ENCODE measurements around the gene KLHL30.

KLHL30 gene

GRCh38 chr2:238145851-238146250 lies 7.4 kb downstream of the KLHL30 start:
- no peak for DNase-seq (ENCODE audit: low read depth)

DNA sequence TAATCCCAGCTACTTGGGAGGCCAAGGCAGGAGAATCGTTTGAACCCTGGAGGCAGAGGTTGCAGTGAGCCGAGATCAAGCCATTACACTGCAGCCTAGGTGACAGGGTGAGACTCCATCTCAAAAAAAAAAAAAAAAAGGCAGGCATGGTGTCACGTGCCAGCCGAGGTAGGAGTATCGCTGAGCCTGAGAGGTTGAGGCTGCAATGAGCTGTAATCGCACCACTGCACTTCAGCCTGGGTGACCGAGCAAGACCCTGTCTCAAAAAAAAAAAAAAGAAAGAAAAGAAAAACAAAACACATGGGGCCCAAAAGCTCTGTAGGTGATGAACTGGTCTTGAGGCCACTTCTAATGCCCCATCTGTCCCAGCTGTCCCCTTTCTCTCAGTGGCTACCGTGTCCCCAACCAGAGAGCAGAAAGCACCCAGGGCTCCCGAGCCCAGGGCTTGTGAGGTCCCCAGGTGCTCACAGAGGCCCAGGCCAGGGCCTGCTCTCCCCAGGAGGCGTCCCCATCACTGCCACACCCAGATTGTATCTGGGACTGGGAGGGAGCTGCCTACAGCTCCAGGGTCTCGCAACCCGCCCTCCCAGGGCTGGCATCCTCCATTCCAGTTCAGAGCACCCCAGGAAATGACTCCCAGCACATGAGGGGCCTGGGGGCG lies 8.5 kb downstream of the KLHL30 start:
- no peak for DNase-seq (ENCODE audit: low read depth)

GRCh38 chr2:238148981-238149380 lies 10.5 kb downstream of the KLHL30 start:
- no peak for DNase-seq (ENCODE audit: low read depth)

GRCh38 chr2:238149841-238150572 lies 11.5 kb downstream of the KLHL30 start:
- no peak for DNase-seq (ENCODE audit: low read depth)

DNA sequence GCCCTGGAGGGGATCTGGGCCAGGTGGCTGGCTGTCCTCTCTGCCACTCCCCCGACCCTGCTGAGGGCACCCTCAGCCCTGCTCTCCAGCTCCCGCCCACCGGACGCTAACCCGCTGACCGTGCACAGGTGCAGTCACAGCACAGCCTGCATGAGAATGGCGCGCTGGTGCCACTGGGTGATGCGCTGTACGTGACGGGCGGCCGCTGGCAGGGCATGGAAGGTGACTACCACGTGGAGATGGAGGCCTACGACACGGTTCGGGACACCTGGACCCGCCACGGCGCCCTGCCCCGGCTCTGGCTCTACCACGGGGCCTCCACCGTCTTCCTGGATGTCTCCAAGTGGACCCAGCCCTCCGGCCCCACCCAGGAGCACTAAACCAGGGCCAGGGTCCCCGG lies 12.2 kb downstream of the KLHL30 start:
- DNase-seq (ENCODE audit: low read depth) = no peak

DNA sequence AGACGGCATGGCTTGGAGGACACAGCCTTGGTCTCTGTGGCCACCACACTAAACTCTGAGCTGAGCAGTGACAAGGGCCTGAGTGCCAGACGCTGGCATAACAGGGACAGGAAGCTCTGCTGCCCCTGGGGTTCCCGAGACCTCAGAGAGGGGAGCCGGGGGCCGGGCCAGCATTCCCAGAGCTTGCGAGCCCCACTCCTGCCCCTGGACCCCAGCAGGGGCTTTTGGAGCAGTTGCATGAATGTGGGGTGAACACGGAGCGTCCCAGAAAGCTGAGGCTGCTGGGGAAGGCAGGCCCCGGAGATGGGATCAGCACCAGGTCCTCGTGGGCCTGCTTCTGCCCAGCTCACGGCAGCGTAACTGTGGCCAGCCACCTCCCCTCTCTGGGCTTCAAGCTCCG lies 12.7 kb downstream of the KLHL30 start:
- no peak for DNase-seq (ENCODE audit: low read depth)

DNA sequence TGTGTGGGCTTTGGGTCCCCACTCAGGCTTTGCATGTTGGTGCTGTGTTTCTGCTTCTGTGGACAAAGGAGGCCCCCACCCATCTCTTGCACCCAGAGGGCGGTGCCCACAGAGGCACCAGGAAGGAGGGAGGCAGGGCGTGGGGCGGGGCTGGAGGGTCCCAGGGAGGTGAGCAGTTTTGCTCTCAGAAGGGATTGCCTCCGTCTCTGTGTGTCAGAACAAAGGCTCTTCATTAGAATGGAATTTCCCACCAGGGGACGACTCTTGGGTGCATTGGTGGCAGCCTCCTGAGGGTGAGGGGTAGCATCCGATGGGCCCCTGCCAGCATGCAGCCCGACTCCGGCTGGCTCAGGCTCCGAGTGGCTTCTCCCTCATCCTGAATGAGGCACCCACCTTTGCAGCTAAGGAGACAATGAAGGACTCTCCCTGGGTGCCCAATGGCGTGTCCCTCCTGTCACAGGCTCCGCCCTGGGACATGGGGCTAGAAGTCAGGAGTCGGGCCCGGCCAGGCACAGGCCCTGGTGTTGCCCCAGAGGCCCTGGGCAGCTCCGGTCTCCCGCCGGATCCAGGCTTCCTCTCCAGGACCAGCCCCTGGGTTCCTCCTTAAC lies 13.3 kb downstream of the KLHL30 start:
- DNase-seq (ENCODE audit: low read depth) = no peak

DNA sequence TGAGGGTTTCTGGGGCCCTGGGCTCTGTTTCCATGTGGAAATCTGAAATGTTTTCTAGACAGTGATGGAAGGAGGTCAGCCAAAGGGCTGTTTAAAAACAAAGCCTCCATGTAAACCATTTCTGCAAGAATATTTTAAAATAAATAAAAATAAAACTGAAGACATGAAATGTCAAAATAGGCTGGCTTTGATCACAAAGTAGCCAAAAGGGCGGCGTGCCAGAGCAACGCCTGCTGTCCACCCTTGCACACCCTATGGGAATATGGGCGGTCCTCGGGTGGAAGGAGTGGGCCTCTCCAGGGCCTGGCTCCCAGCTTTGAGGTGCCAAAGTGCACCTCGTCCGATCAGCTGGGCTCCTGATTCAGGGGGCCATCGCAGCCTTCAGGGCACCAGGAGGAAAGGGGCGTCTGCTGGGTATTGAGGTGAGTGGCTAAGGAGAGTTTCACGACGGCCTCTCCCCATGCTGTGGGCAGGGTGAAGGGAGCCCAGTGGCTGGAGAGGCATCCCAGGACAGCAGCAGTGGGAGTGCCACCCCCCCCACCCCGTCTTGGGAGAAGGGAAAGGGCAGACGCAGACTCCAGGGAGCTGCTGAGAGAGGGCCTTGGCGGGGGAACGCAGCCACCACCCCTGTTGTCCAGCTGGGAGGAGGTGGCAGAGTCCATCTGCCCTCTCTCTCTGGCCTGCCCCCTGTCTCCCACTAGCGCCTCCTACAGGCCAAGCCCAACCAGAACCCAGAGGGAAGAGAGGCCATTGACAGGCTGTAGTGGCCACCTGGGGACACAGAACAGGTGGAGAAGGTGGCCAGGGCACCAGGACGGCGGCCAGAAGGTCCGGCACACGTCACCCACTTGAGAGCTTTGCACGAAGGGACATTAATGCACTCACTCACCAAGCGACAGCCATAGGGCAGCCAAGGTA lies 14.6 kb downstream of the KLHL30 start:
- DNase-seq (ENCODE audit: low read depth) = no peak

GRCh38 chr2:238154570-238154969 lies 16.1 kb downstream of the KLHL30 start:
- DNase-seq (ENCODE audit: low read depth) = no peak

DNA sequence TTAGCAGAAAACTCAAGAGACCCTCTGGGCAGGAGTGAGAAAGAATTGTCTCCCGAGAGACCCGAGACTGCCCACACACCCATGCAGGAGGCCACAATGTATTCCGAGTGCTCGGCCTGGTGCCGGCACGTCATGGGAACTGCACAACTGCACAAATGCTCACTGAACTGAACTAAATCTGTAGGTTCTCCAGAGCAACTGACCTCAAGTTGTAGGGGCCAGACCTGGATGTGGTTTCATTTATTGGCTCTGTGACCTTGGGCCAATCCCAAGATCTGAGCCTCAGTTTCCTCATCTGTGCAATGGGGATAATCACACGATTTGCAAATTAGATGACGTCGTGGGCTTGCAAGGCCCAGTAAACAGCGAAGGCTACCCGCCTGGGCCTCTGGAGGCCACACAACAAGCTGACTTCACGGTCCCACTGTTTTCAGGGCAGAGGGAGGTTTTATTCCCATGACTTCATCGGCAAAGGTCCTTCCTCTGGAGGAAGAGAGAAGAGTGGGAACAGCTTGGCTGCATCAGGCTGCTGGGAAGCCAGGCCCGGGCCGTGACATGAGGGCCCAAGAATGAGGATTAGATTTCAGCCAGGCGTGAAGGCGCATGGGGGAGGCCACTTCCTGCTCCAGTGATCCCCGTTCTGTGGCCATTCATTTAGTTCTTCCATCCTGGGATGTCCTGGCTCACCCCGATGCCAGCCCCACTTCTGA lies 16.7 kb downstream of the KLHL30 start:
- no peak for DNase-seq (ENCODE audit: low read depth)

GRCh38 chr2:238155761-238156694 lies 17.6 kb downstream of the KLHL30 start:
- DNase-seq (ENCODE audit: low read depth) = no peak

DNA sequence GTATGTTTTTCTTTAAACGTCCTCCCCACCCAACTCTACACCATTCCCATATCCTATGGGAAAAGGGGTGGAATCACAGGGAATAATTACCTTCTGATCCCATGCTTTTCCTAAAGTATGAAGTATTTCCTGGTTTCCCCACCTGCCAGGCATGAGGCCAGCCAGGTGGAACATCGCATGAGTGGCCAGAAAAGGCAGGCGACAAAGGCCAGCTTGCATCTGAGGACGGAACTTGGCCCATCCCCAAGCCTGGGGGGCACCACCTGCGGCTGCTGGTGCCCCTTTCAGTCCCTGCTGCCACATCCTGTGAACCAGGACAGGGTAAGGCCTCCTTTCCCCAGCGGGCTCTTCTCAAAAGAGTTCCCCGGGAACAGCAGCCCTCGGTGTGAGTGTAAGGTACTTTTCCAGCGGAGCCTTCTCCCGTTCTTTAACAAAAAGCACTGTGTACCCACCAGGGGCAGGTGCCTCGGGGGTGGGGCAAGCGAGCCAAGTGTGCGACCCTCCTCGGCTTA lies 19.1 kb downstream of the KLHL30 start:
- DNase-seq (ENCODE audit: low read depth) = no peak

- DNase-seq (ENCODE audit: low read depth) = no peak
Observed at GRCh38 chr2:238158018-238158508, 19.6 kb downstream of the KLHL30 start.

DNA sequence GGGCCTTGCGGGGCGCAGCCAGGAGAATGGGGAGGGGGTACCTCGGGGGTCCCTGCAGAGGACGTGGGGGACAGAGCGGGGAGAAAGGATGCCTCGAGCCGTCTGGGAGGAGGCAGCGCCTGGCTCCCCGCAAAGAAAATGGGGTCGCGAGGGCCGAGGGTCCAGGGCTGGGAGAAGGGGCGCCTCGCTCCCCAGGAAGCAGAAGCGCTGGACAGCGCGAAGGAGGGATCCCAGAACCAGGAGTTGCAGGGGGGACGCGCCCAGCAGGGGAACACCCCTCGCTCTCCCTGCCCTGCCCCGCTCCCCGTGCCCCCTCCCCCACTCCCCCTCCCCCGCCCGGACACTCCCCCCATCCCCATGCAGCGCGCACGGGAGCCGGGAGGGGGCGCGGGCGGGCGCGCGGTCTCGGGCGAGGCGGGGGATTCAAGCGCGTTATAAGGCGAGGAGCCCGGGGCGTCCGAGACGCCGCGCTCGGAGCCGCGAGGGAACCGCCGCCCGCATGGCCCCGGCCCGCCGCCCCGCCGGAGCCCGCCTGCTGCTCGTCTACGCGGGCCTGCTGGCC lies 20.1 kb downstream of the KLHL30 start, which contains the start of gene ERFE:
ERFE (plus strand) TSS at position 462 of the 562 bp plus-strand sequence; CDS start at position 500, 38 bp downstream.
- peak; percentile 21 for DNase-seq (ENCODE audit: low read depth)

GRCh38 chr2:238159071-238159539 lies 20.6 kb downstream of the KLHL30 start:
- DNase-seq (ENCODE audit: low read depth) = no peak

DNA sequence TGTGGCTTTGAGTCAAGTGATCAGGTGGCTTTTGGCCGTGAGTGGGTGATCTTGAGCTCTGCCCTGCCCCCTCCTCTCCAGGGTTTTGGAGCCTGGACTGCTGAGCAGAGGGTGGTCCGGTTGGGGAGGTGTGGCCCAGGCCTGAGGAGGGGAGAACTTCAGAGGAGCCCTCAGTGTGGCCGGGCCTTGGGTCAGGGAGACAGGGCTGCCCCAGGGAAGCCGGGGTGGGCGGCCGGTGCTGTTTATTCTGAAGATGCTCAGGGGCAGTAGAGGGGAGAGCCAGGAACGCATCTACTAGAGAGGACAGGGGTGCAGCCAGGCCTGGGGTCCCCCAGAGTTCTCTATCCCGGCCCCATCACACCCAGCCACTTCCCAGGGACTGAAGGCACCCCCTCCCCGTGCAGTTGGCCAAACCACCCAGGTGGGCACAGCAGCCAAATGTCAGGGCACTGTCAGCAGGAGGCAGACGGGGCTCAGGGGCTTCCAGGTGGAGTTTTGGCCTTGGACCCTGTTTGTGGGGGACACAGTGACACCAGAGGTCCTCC lies 21.3 kb downstream of the KLHL30 start:
- DNase-seq (ENCODE audit: low read depth) = no peak

DNA sequence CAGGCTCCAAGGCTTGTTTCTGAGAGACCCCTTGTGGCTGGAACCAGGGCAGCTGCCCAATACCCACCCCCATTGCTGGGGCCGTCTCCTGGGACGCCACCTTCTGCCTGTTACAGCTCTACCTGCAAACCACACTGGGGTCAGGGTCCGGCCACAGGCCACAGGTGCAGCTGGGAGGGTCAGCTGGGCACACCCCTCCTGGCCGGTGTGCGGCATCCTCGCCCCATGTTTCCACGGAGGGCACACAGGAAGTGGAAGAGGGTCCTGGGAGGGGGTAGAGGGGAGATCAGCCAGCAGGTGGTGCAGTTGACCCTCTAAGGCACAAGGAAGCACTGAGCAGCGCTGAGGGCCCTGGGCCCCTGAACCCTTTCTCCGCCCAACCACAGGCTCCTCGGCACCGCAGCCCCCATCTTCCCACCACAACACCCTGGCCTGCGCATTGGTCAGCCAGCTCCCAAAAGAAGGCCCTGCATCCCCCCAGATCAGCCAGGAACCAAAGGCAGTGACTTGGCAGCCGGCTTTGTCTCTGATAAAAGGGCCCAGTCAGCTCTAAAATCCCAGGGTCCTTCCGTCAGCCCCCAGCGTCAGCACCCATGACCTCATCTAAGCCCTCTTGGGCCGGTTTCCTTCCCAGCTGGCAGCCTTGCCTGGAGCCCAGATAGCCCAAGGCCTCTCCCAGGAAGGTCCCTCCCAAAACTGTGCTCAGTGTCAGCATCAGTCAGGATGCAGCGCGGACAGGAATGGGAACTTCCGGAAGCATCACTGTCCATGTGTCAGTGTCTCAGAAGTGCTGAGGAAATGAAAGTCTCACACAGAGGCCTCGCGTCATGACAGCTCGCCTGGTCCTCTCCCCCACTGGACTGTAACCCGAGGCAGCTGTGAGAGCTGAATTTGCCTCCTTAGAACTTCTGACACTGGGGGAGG lies 22.0 kb downstream of the KLHL30 start:
- no peak for DNase-seq (ENCODE audit: low read depth)
